Sigmoid colon (tissue), 4 donors: Measurements from ENCODE around the gene TRIML2.

ENCODE experiments used
- EP300 ChIP-seq, 4 donors: sonication (generic); formaldehyde crosslinking; IDR thresholded peaks; one replicate each; pipeline ENCODE4 v1.6.1; 2017; ENCODE audit warnings: antibody characterized with exemption in 4 of 4
- POLR2A ChIP-seq, 2 donors: fragments of 450-650 bp; IDR thresholded peaks; one replicate each; pipeline ENCODE4 v1.6.1; 2016; ENCODE audit warnings: antibody characterized with exemption in 2 of 2, mild to moderate bottlenecking in 2 of 2, moderate library complexity in 2 of 2
- TF ChIP-seq, protein P1 (sequence below), 4 experiments: fragments of 450-650 bp in 3 of 4; fragments of 200-600 bp in 1 of 4; IDR thresholded peaks; one replicate each; pipeline ENCODE4 v1.5.1; 2016 to 2019; ENCODE audit warnings: antibody characterized with exemption in 4 of 4, mild to moderate bottlenecking in 3 of 4, moderate library complexity in 2 of 4

DNA sequence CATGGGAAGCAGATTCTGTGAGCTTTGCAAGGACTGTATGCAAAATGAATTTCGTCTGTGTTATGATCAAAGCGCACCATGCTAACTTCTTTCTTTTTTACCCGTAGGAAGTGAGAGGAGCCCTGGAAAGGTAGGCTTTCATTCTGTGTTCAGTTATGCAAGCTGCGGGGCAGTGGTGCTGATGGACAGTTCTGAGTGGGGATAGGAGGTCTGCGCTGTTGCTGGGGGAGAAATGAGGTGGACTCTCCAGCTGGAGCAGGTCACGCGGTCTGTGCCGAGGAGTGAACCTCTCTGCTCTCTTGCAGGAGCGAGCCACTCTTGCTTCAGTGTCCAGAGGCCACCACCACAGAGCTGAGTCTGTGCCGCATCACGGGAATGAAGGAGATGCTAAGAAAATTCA lies 34.3 kb upstream of the TRIML2 start:
- TF ChIP-seq, protein P1, sequence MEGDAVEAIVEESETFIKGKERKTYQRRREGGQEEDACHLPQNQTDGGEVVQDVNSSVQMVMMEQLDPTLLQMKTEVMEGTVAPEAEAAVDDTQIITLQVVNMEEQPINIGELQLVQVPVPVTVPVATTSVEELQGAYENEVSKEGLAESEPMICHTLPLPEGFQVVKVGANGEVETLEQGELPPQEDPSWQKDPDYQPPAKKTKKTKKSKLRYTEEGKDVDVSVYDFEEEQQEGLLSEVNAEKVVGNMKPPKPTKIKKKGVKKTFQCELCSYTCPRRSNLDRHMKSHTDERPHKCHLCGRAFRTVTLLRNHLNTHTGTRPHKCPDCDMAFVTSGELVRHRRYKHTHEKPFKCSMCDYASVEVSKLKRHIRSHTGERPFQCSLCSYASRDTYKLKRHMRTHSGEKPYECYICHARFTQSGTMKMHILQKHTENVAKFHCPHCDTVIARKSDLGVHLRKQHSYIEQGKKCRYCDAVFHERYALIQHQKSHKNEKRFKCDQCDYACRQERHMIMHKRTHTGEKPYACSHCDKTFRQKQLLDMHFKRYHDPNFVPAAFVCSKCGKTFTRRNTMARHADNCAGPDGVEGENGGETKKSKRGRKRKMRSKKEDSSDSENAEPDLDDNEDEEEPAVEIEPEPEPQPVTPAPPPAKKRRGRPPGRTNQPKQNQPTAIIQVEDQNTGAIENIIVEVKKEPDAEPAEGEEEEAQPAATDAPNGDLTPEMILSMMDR (IDR thresholded peaks at IDR 0.05): no peak
- TF ChIP-seq EP300 (IDR thresholded peaks at IDR 0.05): no peak
- TF ChIP-seq POLR2A (IDR thresholded peaks at IDR 0.05): no peak
